Testis (tissue), 2 donors: Measurements from ENCODE around the gene RPS21.

Source experiments
- CTCF ChIP-seq, 3 experiments: fragments of 450-650 bp in 2 of 3; fragments of 200-600 bp in 1 of 3; sonication (generic) in 1 of 3; IDR thresholded peaks; one replicate each; pipeline ENCODE4 v1.5.1; 2016 to 2019; ENCODE audit warnings: antibody characterized with exemption in 3 of 3, mild to moderate bottlenecking in 2 of 3, moderate library complexity in 1 of 3
- POLR2A ChIP-seq: fragments of 450-650 bp; IDR thresholded peaks from one replicate; pipeline ENCODE4 v1.6.1; 2017; ENCODE audit warnings: antibody characterized with exemption, mild to moderate bottlenecking, moderate library complexity

GRCh38 chr20:62350629-62351422, 36.1 kb upstream of the RPS21 start:
- TF ChIP-seq POLR2A (no peak), CTCF (IDR thresholded peaks at IDR 0.05) (no peak)
